Hepatic stellate cell (primary cell): ENCODE measurements around the gene SLC27A1.
"Not testable (repeated sequence)": the region's sequence is repeated elsewhere in the genome, so short reads cannot be mapped to it uniquely, and the experiment has no call there.

Experiments
- DNase-seq: peaks from one replicate; pipeline ENCODE4 v3.0.0; 2011; ENCODE audit warnings: low spot score

SLC27A1 gene

GRCh38 chr19:17457616-17458015 lies 12.7 kb upstream of the SLC27A1 start:
- no peak for DNase-seq

- DNase-seq, result no peak
Measured at GRCh38 chr19:17458970-17459369, 11.4 kb upstream of the SLC27A1 start.

GRCh38 chr19:17460372-17461230 lies 9.7 kb upstream of the SLC27A1 start, which contains the start of gene NXNL1:
Gene NXNL1 (minus strand): TSS chr19:17460926. CDS start chr19:17460869, 57 bp downstream.
- no peak for DNase-seq

- DNase-seq, result no peak
Measured at GRCh38 chr19:17466487-17466850, 3.9 kb upstream of the SLC27A1 start.

- no peak for DNase-seq
Measured at GRCh38 chr19:17467471-17468301, 2.6 kb upstream of the SLC27A1 start.

GRCh38 chr19:17468302-17469091 lies 1.8 kb upstream of the SLC27A1 start:
- peak; percentile 25 for DNase-seq

GRCh38 chr19:17469092-17469480 lies 1.2 kb upstream of the SLC27A1 start:
- DNase-seq, result no peak

GRCh38 chr19:17469481-17470067 lies 750 bp upstream of the SLC27A1 start:
- DNase-seq, result peak; percentile 90

- DNase-seq, result no peak
Measured at GRCh38 chr19:17471410-17472125, 1.2 kb downstream of the SLC27A1 start.

- no peak for DNase-seq
Measured at GRCh38 chr19:17473041-17473440, 2.7 kb downstream of the SLC27A1 start.

- DNase-seq, result not testable (repeated sequence)
Measured at GRCh38 chr19:17475011-17475540, 4.8 kb downstream of the SLC27A1 start.

- peak; percentile 44 for DNase-seq
Measured at GRCh38 chr19:17475541-17476115, 5.3 kb downstream of the SLC27A1 start.

- DNase-seq, result peak; percentile 38
Measured at GRCh38 chr19:17479325-17479791, 9.0 kb downstream of the SLC27A1 start.

- no peak for DNase-seq
Measured at GRCh38 chr19:17481986-17482385, 11.7 kb downstream of the SLC27A1 start.

- no peak for DNase-seq
Measured at GRCh38 chr19:17482877-17483604, 12.7 kb downstream of the SLC27A1 start.

- no peak for DNase-seq
Measured at GRCh38 chr19:17483605-17484002, 13.3 kb downstream of the SLC27A1 start.

GRCh38 chr19:17484520-17485185 lies 14.3 kb downstream of the SLC27A1 start:
- DNase-seq, result no peak

- DNase-seq, result no peak
Measured at GRCh38 chr19:17486545-17487240, 16.4 kb downstream of the SLC27A1 start.
